Measurements from ENCODE around the gene TRIM72.

TRIM72 gene

GRCh38 chr16:31179747-31180459, 34.0 kb upstream of the TRIM72 start, which contains the start of gene FUS:
FUS (plus strand) TSS chr16:31180139; CDS start chr16:31180215, 76 bp downstream.
- peak; percentile 96 for DNase-seq (ENCODE audit: extremely low spot score)
- CTCF ChIA-PET, result interaction anchor here (2.2 kb wide), 1 partner anchor 37 kb away, joined by 13 read pairs; no protein-coding TSS in a partner anchor
- POLR2A ChIA-PET, result interaction anchor here (0.7 to 2.1 kb wide), 40 partner anchors 9 to 697 kb away, joined by 3 to 29 read pairs (median 5); partner anchors contain the start of genes ARMC5, COX6A2, HSD3B7 and KAT8
- TF ChIP-seq CTCF (IDR thresholded peaks at IDR 0.05; ENCODE audit: control extremely low read depth, extremely low read depth, low read depth, missing control alignments), result no peak

- CTCF ChIA-PET, result interaction anchor here (1.4 to 2.2 kb wide), 2 partner anchors 39 kb away, joined by 4 to 13 read pairs; no protein-coding TSS in a partner anchor
- POLR2A ChIA-PET, result interaction anchor here (0.6 to 2.1 kb wide), 23 partner anchors 9 to 692 kb away, joined by 3 to 29 read pairs (median 9); partner anchors contain the start of genes ARMC5, KAT8, PRSS8 and PYCARD
- TF ChIP-seq CTCF (IDR thresholded peaks at IDR 0.05; ENCODE audit: control extremely low read depth, extremely low read depth, low read depth, missing control alignments), result no peak
- DNase-seq (ENCODE audit: extremely low spot score), result no peak
These were observed 32.7 kb upstream of the TRIM72 start for GRCh38 chr16:31181102-31181830.

GRCh38 chr16:31182391-31182790, 31.5 kb upstream of the TRIM72 start:
- POLR2A ChIA-PET, result interaction anchor here (0.5 to 2.0 kb wide), 7 partner anchors 10 to 691 kb away, joined by 3 to 21 read pairs (median 3); partner anchors contain the start of genes PYCARD and ZNF267
- TF ChIP-seq CTCF (IDR thresholded peaks at IDR 0.05; ENCODE audit: control extremely low read depth, extremely low read depth, low read depth, missing control alignments), result no peak
- CTCF ChIA-PET, result interaction anchor here (1.0 to 1.5 kb wide), 5 partner anchors 22 to 260 kb away, joined by 3 to 4 read pairs (median 3); partner anchors contain the start of gene ZNF843
- no peak for DNase-seq (ENCODE audit: extremely low spot score)

- ChIA-PET CTCF (interaction anchor here (1.0 to 1.5 kb wide), 2 partner anchors 24 to 259 kb away, joined by 3 read pairs; partner anchors contain the start of gene ZNF843), POLR2A (interaction anchor here (0.6 to 2.0 kb wide), 17 partner anchors 9 to 766 kb away, joined by 3 to 21 read pairs (median 3); partner anchors contain the start of genes KAT8 and PYCARD)
- no peak for TF ChIP-seq CTCF (IDR thresholded peaks at IDR 0.05; ENCODE audit: control extremely low read depth, extremely low read depth, low read depth, missing control alignments)
- DNase-seq (ENCODE audit: extremely low spot score), result no peak
These were observed 30.2 kb upstream of the TRIM72 start for GRCh38 chr16:31183432-31184428.

GRCh38 chr16:31184888-31185287, 29.0 kb upstream of the TRIM72 start:
- no peak for DNase-seq (ENCODE audit: extremely low spot score)
- CTCF ChIA-PET, result no interaction called here
- TF ChIP-seq CTCF (IDR thresholded peaks at IDR 0.05; ENCODE audit: control extremely low read depth, extremely low read depth, low read depth, missing control alignments), result no peak
- POLR2A ChIA-PET, result interaction anchor here (0.5 to 1.2 kb wide), 7 partner anchors 13 to 767 kb away, joined by 3 to 11 read pairs (median 3); partner anchors contain the start of genes KAT8 and ZNF267

Measured in GM10248 (cell line).